Common myeloid progenitor, CD34-positive (primary cell): ENCODE measurements around the gene MYD88.

Experiments
- CTCF ChIA-PET: fragments of 350-600 bp; sonication (Branson Sonifier 250); formaldehyde crosslinking; loops from one replicate; lab custom pipeline; 2021; ENCODE audit warnings: antibody characterized with exemption; lab: Charles Lee
- POLR2A ChIA-PET: fragments of 350-600 bp; sonication (Branson Sonifier 250); formaldehyde crosslinking; loops from one replicate; lab custom pipeline; 2021; ENCODE audit warnings: antibody characterized with exemption; lab: Charles Lee
- DNase-seq, 3 donors: peaks; one replicate each; pipeline versions ENCODE4 v3.0.0 to v3.0.0-alpha.2; 2013
- H3K27ac ChIP-seq, 2 experiments: 1 replicate in 1 of 2; 2 replicates in 1 of 2; pipeline ENCODE4 v1.7.0; 2013; ENCODE audit warnings: inconsistent platforms in 2 of 2, low read length in 2 of 2, mild to moderate bottlenecking in 2 of 2, low read depth in 1 of 2, moderate library complexity in 1 of 2; ENCODE audit not compliant: severe bottlenecking in 2 of 2, insufficient read depth in 1 of 2, poor library complexity in 1 of 2
- H3K27me3 ChIP-seq, 5 experiments: replicated peaks in 2 of 5; 1 replicate in 3 of 5; 2 replicates in 2 of 5; pipeline versions ENCODE4 v1.6.1 to v1.7.0; 2013; ENCODE audit warnings: low read length in 4 of 5, mild to moderate bottlenecking in 2 of 5, moderate library complexity in 2 of 5, inconsistent platforms in 1 of 5; ENCODE audit not compliant: insufficient read depth in 5 of 5, control insufficient read depth in 4 of 5
- H3K36me3 ChIP-seq, 4 experiments: 1 replicate in 2 of 4; 2 replicates in 2 of 4; pipeline versions ENCODE4 v1.6.1 to v1.7.0; 2013; ENCODE audit warnings: low read length in 3 of 4, control low read depth in 1 of 4, mild to moderate bottlenecking in 1 of 4; ENCODE audit not compliant: control insufficient read depth in 4 of 4, insufficient read depth in 4 of 4
- H3K4me1 ChIP-seq, 4 experiments: 1 replicate in 3 of 4; 2 replicates in 1 of 4; pipeline versions ENCODE4 v1.6.1 to v1.7.1; 2013; ENCODE audit warnings: low read length in 3 of 4, mild to moderate bottlenecking in 3 of 4, control low read depth in 1 of 4, inconsistent platforms in 1 of 4, moderate library complexity in 1 of 4; ENCODE audit not compliant: control insufficient read depth in 4 of 4, insufficient read depth in 4 of 4; ENCODE audit errors: control extremely low read depth in 1 of 4
- H3K4me3 ChIP-seq, 7 experiments: 1 replicate in 4 of 7; 2 replicates in 3 of 7; pipeline versions ENCODE4 v1.5.1 to v1.7.0; 2013; ENCODE audit warnings: mild to moderate bottlenecking in 7 of 7, low read length in 6 of 7, moderate library complexity in 6 of 7, inconsistent platforms in 2 of 7, low read depth in 2 of 7, control low read depth in 1 of 7; ENCODE audit not compliant: insufficient read depth in 4 of 7, control insufficient read depth in 1 of 7; ENCODE audit errors: extremely low read depth in 1 of 7
- H3K9me3 ChIP-seq, 5 experiments: 1 replicate in 4 of 5; 2 replicates in 1 of 5; pipeline versions ENCODE4 v1.6.1 to v1.7.1; 2013; ENCODE audit warnings: low read length in 4 of 5, mild to moderate bottlenecking in 2 of 5, inconsistent platforms in 1 of 5, low read depth in 1 of 5, moderate library complexity in 1 of 5; ENCODE audit not compliant: control insufficient read depth in 4 of 5, insufficient read depth in 2 of 5; ENCODE audit errors: control extremely low read depth in 1 of 5
- WGBS: methylation state at CpG from one replicate; pipeline ENCODE4 v1.1.5; 2013; ENCODE audit not compliant: insufficient coverage; 5-methylcytosine and 5-hydroxymethylcytosine counted together

MYD88 gene

GRCh38 chr3:38142959-38143358 lies 4.5 kb downstream of the MYD88 start:
- H3K4me3 ChIP-seq = no peak overlapping the region
- peaks cover 0 to 9% (median 2%) of the 10 kb centered on the region in 5 experiments for H3K9me3 ChIP-seq
- peaks cover 4 to 29% (median 23%) of the 10 kb centered on the region in 4 experiments for H3K36me3 ChIP-seq
- no peak for DNase-seq
- H3K4me1 ChIP-seq = peaks cover 3 to 32% (median 27%) of the 10 kb centered on the region in 4 experiments
- ChIA-PET CTCF (interaction anchor here (1.0 to 1.9 kb wide), 2 partner anchors 25 to 28 kb away, joined by 3 to 4 read pairs; no protein-coding TSS in a partner anchor), POLR2A (interaction anchor here (2.3 kb wide), 1 partner anchor 22 kb away, joined by 6 read pairs; the partner anchor contains the start of gene OXSR1)
- H3K27me3 ChIP-seq = no peaks in the 10 kb centered on the region
- H3K27ac ChIP-seq = no peak overlapping the region
- WGBS = 100% methylated on average over 1 of the region's 1 CpG

GRCh38 chr3:38143511-38143910 lies 5.0 kb downstream of the MYD88 start:
- CTCF ChIA-PET = interaction anchor here (1.0 kb wide), 1 partner anchor 28 kb away, joined by 3 read pairs; no protein-coding TSS in a partner anchor
- no peak for DNase-seq
- Histone ChIP-seq H3K4me3 (no peak overlapping the region), H3K4me1 (peaks cover 3 to 31% (median 27%) of the 10 kb centered on the region in 4 experiments), H3K36me3 (peaks cover 4 to 29% (median 23%) of the 10 kb centered on the region in 4 experiments), H3K27ac (no peak overlapping the region), H3K27me3 (no peaks in the 10 kb centered on the region), H3K9me3 (peaks cover 0 to 9% (median 2%) of the 10 kb centered on the region in 5 experiments)
- 100% methylated on average over 3 of the region's 3 CpGs for WGBS
- POLR2A ChIA-PET = interaction anchor here (2.3 kb wide), 1 partner anchor 22 kb away, joined by 6 read pairs; the partner anchor contains the start of gene OXSR1

- no peak for DNase-seq
- no peaks in the 10 kb centered on the region for H3K27me3 ChIP-seq
- ChIA-PET CTCF (no interaction called here), POLR2A (no interaction called here)
- WGBS = no CpG with 5 or more reads among the region's 2 CpGs
- peaks cover 0 to 9% (median 2%) of the 10 kb centered on the region in 5 experiments for H3K9me3 ChIP-seq
- H3K4me3 ChIP-seq = no peak overlapping the region
- peaks cover 0 to 15% (median 12%) of the 10 kb centered on the region in 4 experiments for H3K36me3 ChIP-seq
- H3K27ac ChIP-seq = no peak overlapping the region
- H3K4me1 ChIP-seq = peaks cover 9 to 39% (median 27%) of the 10 kb centered on the region in 4 experiments
These were observed 8.0 kb downstream of the MYD88 start for GRCh38 chr3:38146504-38146903.

GRCh38 chr3:38147421-38147820 lies 9.0 kb downstream of the MYD88 start:
- CTCF ChIA-PET = interaction anchor here (2.9 kb wide), 1 partner anchor 16 kb away, joined by 10 read pairs; no protein-coding TSS in a partner anchor
- H3K27ac ChIP-seq = no peak overlapping the region
- H3K4me1 ChIP-seq = peaks cover 9 to 43% (median 27%) of the 10 kb centered on the region in 4 experiments

GRCh38 chr3:38148311-38148882 lies 9.9 kb downstream of the MYD88 start:
- POLR2A ChIA-PET = interaction anchor here (0.6 kb wide), 1 partner anchor 98 kb away, joined by 4 read pairs; no protein-coding TSS in a partner anchor
- DNase-seq = peak in 1 of 3 donors; percentile 43
- Histone ChIP-seq H3K27ac (no peak overlapping the region), H3K9me3 (peaks cover 0 to 9% (median 2%) of the 10 kb centered on the region in 5 experiments), H3K4me3 (no peak overlapping the region), H3K36me3 (no peaks in the 10 kb centered on the region), H3K4me1 (peaks cover 9 to 52% (median 27%) of the 10 kb centered on the region in 4 experiments), H3K27me3 (no peaks in the 10 kb centered on the region)
- WGBS = 100% methylated on average over 2 of the region's 5 CpGs
- CTCF ChIA-PET = interaction anchor here (0.6 to 2.9 kb wide), 3 partner anchors 9 to 187 kb away, joined by 3 to 10 read pairs (median 4); no protein-coding TSS in a partner anchor

More at GRCh38 chr3:38147421-38147820, 9.0 kb downstream of the MYD88 start:
- DNase-seq = peak; percentile 53 to 83 (median 81)
- Histone ChIP-seq H3K9me3 (peaks cover 0 to 9% (median 2%) of the 10 kb centered on the region in 5 experiments), H3K4me3 (no peak overlapping the region), H3K36me3 (peaks cover 0 to 5% (median 3%) of the 10 kb centered on the region in 4 experiments), H3K27me3 (no peaks in the 10 kb centered on the region)
- POLR2A ChIA-PET = no interaction called here
- 14% methylated on average over 1 of the region's 3 CpGs for WGBS

- POLR2A ChIA-PET = no interaction called here
- 0% methylated on average over 3 of the region's 3 CpGs for WGBS
- H3K4me3 ChIP-seq = peak overlapping the region in 2 of 7 experiments; percentile 20 to 48
- peaks cover 0 to 9% (median 2%) of the 10 kb centered on the region in 5 experiments for H3K9me3 ChIP-seq
- H3K4me1 ChIP-seq = peaks cover 9 to 49% (median 27%) of the 10 kb centered on the region in 4 experiments
- no peaks in the 10 kb centered on the region for H3K36me3 ChIP-seq
- CTCF ChIA-PET = interaction anchor here (1.0 to 2.9 kb wide), 3 partner anchors 9 to 18 kb away, joined by 3 to 10 read pairs (median 4); no protein-coding TSS in a partner anchor
- H3K27ac ChIP-seq = peak overlapping the region in 1 of 2 experiments; percentile 19
- H3K27me3 ChIP-seq = no peaks in the 10 kb centered on the region
- DNase-seq = peak; percentile 69 to 88 (median 80)
These were observed 11.2 kb downstream of the MYD88 start for GRCh38 chr3:38149708-38150107.
